Pancreas (tissue), 10 donors: ENCODE results near the gene ZNF592. TPM values are rescaled to one million over a fixed set of nuclear protein-coding genes. Genes with fewer than 3 reads are reported as not detected.

ENCODE experiments used
- ATAC-seq, 4 donors: fragments of 200-7000 bp; cut with Tn5 transposase; one replicate each; pipeline versions ENCODE4 v1.8.0 to v1.9.1; 2020; ENCODE audit warnings: mild to moderate bottlenecking in 4 of 4, moderate library complexity in 4 of 4
- DNase-seq, 6 donors: peaks; one replicate each; pipeline ENCODE4 v3.0.0-alpha.2; 2020
- FAIRE-seq: peaks from 2 replicates; lab custom pipeline; 2012; peaks lifted over from hg19 to GRCh38; lab: Jason Lieb, UNC
- H3K27ac ChIP-seq, 4 donors: fragments of 200-600 bp; sonication (generic); 1 replicate in 3 of 4; 2 replicates in 1 of 4; pipeline versions ENCODE4 v1.5.0 to v1.8.0; 2020
- H3K27me3 ChIP-seq, 4 donors: fragments of 200-600 bp; one replicate each; pipeline ENCODE4 v1.8.0; 2021
- H3K36me3 ChIP-seq, 3 donors: fragments of 200-600 bp; sonication (generic) in 1 of 3; one replicate each; pipeline versions ENCODE4 v1.5.0 to v1.8.0; 2020 to 2021
- H3K4me1 ChIP-seq, 3 donors: fragments of 200-600 bp; one replicate each; pipeline ENCODE4 v1.8.0; 2021
- H3K4me3 ChIP-seq, 4 donors: fragments of 200-600 bp; sonication (generic) in 2 of 4; one replicate each; pipeline versions ENCODE4 v1.5.0 to v1.8.0; 2020 to 2021
- H3K9me3 ChIP-seq, 4 donors: fragments of 200-600 bp; one replicate each; pipeline ENCODE4 v1.8.0; 2021
- CTCF ChIP-seq, 4 donors: fragments of 200-600 bp; sonication (generic) in 3 of 4; IDR thresholded peaks; one replicate each; pipeline versions ENCODE4 v1.5.0 to v1.8.0; 2021; ENCODE audit warnings: antibody characterized with exemption in 4 of 4
- intact Hi-C, 3 donors: fragments of 100-400 bp; cut with DNase I; formaldehyde crosslinking; loops; one replicate each; pipeline versions ENCODE4 v1.11.1 to v1.14.2; 2022
- polyA plus RNA-seq, 2 donors: library from polyadenylated mRNA; stranded (reverse); fragments of 200-250 nt; gene quantifications; one replicate each; pipeline ENCODE4 v1.2.3, GENCODE V29; 2013
- total RNA-seq, 6 donors: library from RNA; stranded (reverse); fragmentation: NEBNext Ultra II Directional in 4 of 6; extraction: Animal tissue kit (Norgen Biotek cat#: 25700) in 4 of 6; gene quantifications; one replicate each; pipeline versions ENCODE4 v1.2.1 to v1.2.4, GENCODE V29; 2021 to 2023
- donor health status: healthy with polysubstance abuse.
- donor health status: DM: no; HTN: no; CAD: no; lungs with moderate emphysema.
- donor health status: DM: no; HTN: no; CAD: no.
- donor health status: control.
- donor health status: control.
- donor health status: Bipolar disorder and iron deficiency.
- donor health status: DM: yes; HTN: yes; CAD: no.
- donor health status: DM: no; HTN: no; CAD: no.
- donor health status: DM: no; HTN: no; CAD: no.
- donor health status: DM: yes; HTN: yes; CAD: no.

The ZNF592 gene
- total and polyA plus RNA-seq, 8 donors, result 9.1 to 16.6 (median 12.0) TPM

GRCh38 chr15:84855765-84856164 lies 107.4 kb downstream of the ZNF592 start:
- no peak for FAIRE-seq
- ATAC-seq, result no peak
- H3K4me3 ChIP-seq, result no peak overlapping the region
- H3K27ac ChIP-seq, result no peak overlapping the region
- TF ChIP-seq CTCF (IDR thresholded peaks at IDR 0.05), result no peak
- H3K4me1 ChIP-seq, result peaks cover 0 to 9% (median 4%) of the 10 kb centered on the region in 3 donors
- intact Hi-C loops, result no loop called here
- no peak for DNase-seq
- no peaks in the 10 kb centered on the region for H3K9me3 ChIP-seq
- no peaks in the 10 kb centered on the region for H3K27me3 ChIP-seq
- no peaks in the 10 kb centered on the region for H3K36me3 ChIP-seq

Other genes starting within 250 kb of the ZNF592 start
- gene ZSCAN2, start 147.6 kb upstream of the ZNF592 start, total RNA-seq, result 10 to 100 TPM; 11.3 to 15.4 (median 13.5) TPM
- 1 to 10 TPM; 5.5 to 6.6 TPM for gene ZSCAN2, start 147.6 kb upstream of the ZNF592 start, polyA plus RNA-seq
- gene WDR73, start 94.3 kb upstream of the ZNF592 start, total RNA-seq, result 10 to 100 TPM; 10.5 to 20.4 (median 11.2) TPM
- 10 to 100 TPM; 21.3 to 28.3 TPM for gene WDR73, start 94.3 kb upstream of the ZNF592 start, polyA plus RNA-seq
- gene NMB, start 90.4 kb upstream of the ZNF592 start, total RNA-seq, result 1 to 10 TPM; 2.9 to 5.4 (median 3.5) TPM
- 1 to 10 TPM; 4.8 to 8.3 TPM for gene NMB, start 90.4 kb upstream of the ZNF592 start, polyA plus RNA-seq
- 10 to 100 TPM; 43.7 to 77.5 (median 67.8) TPM for gene SEC11A, start 32.5 kb upstream of the ZNF592 start, total RNA-seq
- gene SEC11A, start 32.5 kb upstream of the ZNF592 start, polyA plus RNA-seq, result 10 to 100 TPM; 71.3 to 98.7 TPM
- gene ALPK3, start 68.8 kb downstream of the ZNF592 start, total RNA-seq, result 10 to 100 TPM in 3 of 6 donors, 1 to 10 TPM in 3; 3.2 to 23.7 (median 8.1) TPM
- gene ALPK3, start 68.8 kb downstream of the ZNF592 start, polyA plus RNA-seq, result 10 to 100 TPM in 1 of 2 donors, 1 to 10 TPM in 1; 8.1 to 13.0 TPM
- gene SLC28A1, start 136.1 kb downstream of the ZNF592 start, total RNA-seq, result under 1 TPM in 3 of 6 donors, not detected in 3; 0.08 to 0.21 (median 0.19) TPM
- gene SLC28A1, start 136.1 kb downstream of the ZNF592 start, polyA plus RNA-seq, result under 1 TPM; 0.02 to 0.11 TPM
- 10 to 100 TPM; 14.7 to 27.6 (median 19.2) TPM for gene PDE8A, start 233.3 kb downstream of the ZNF592 start, total RNA-seq
- gene PDE8A, start 233.3 kb downstream of the ZNF592 start, polyA plus RNA-seq, result 10 to 100 TPM; 20.1 to 31.3 TPM